GM19023 (cell line): ENCODE data around the gene CYYR1.
"Not testable (repeated sequence)": the region's sequence is repeated elsewhere in the genome, so short reads cannot be mapped to it uniquely, and the experiment has no call there.

Source experiments
- ATAC-seq: cut with Tn5 transposase; IDR thresholded peaks from one replicate; pipeline ENCODE4 v1.9.1; 2021; ENCODE audit warnings: mild to moderate bottlenecking, moderate library complexity; ENCODE audit not compliant: unreplicated experiment

Gene CYYR1

GRCh38 chr21:26491663-26492062 lies 81.4 kb downstream of the CYYR1 start:
- ATAC-seq = no peak

GRCh38 chr21:26490771-26491170 lies 82.3 kb downstream of the CYYR1 start:
- no peak for ATAC-seq

- ATAC-seq = no peak
Observed at GRCh38 chr21:26489781-26490180, 83.3 kb downstream of the CYYR1 start.

GRCh38 chr21:26487981-26488480 lies 85.1 kb downstream of the CYYR1 start:
- no peak for ATAC-seq

- ATAC-seq = no peak
Observed at GRCh38 chr21:26473471-26473870, 99.6 kb downstream of the CYYR1 start.

- ATAC-seq = no peak
Observed at GRCh38 chr21:26471099-26471471, 102.0 kb downstream of the CYYR1 start.

GRCh38 chr21:26470351-26471098 lies 102.6 kb downstream of the CYYR1 start:
- no peak for ATAC-seq

- ATAC-seq = no peak
Observed at GRCh38 chr21:26469789-26470188, 103.3 kb downstream of the CYYR1 start.

- ATAC-seq = no peak
Observed at GRCh38 chr21:26465916-26466315, 107.2 kb downstream of the CYYR1 start.

- no peak for ATAC-seq
Observed at GRCh38 chr21:26461500-26461899, 111.6 kb downstream of the CYYR1 start.

- ATAC-seq = no peak
Observed at GRCh38 chr21:26460621-26461020, 112.5 kb downstream of the CYYR1 start.

- not testable (repeated sequence) for ATAC-seq
Observed at GRCh38 chr21:26458854-26459253, 114.2 kb downstream of the CYYR1 start.

- no peak for ATAC-seq
Observed at GRCh38 chr21:26457817-26458216, 115.3 kb downstream of the CYYR1 start.

- no peak for ATAC-seq
Observed at GRCh38 chr21:26453267-26453666, 119.8 kb downstream of the CYYR1 start.

- no peak for ATAC-seq
Observed at GRCh38 chr21:26451081-26451740, 121.9 kb downstream of the CYYR1 start.

- no peak for ATAC-seq
Observed at GRCh38 chr21:26449161-26449560, 123.9 kb downstream of the CYYR1 start.

- no peak for ATAC-seq
Observed at GRCh38 chr21:26448751-26449150, 124.3 kb downstream of the CYYR1 start.

GRCh38 chr21:26447932-26448475 lies 125.1 kb downstream of the CYYR1 start:
- no peak for ATAC-seq

GRCh38 chr21:26445440-26445839 lies 127.6 kb downstream of the CYYR1 start:
- ATAC-seq = no peak

GRCh38 chr21:26444646-26445045 lies 128.4 kb downstream of the CYYR1 start:
- no peak for ATAC-seq

- ATAC-seq = no peak
Observed at GRCh38 chr21:26443867-26444266, 129.2 kb downstream of the CYYR1 start.

- no peak for ATAC-seq
Observed at GRCh38 chr21:26443291-26443690, 129.8 kb downstream of the CYYR1 start.
